Loucy (cell line): Measurements from ENCODE around the gene CBFB.

ENCODE experiments used
- EZH2phosphoT487 ChIP-seq: fragments of 200-600 bp; IDR thresholded peaks from 2 replicates; pipeline ENCODE4 v1.6.1; 2018; ENCODE audit warnings: antibody characterized with exemption, mild to moderate bottlenecking, moderate library complexity, borderline replicate concordance
- TF ChIP-seq, protein P1 (sequence below): fragments of 200-600 bp; sonication (generic); conservative IDR thresholded peaks from 2 replicates; pipeline ENCODE4 v1.5.1; 2014; ENCODE audit warnings: mild to moderate bottlenecking, antibody characterized with exemption, low read length

DNA sequence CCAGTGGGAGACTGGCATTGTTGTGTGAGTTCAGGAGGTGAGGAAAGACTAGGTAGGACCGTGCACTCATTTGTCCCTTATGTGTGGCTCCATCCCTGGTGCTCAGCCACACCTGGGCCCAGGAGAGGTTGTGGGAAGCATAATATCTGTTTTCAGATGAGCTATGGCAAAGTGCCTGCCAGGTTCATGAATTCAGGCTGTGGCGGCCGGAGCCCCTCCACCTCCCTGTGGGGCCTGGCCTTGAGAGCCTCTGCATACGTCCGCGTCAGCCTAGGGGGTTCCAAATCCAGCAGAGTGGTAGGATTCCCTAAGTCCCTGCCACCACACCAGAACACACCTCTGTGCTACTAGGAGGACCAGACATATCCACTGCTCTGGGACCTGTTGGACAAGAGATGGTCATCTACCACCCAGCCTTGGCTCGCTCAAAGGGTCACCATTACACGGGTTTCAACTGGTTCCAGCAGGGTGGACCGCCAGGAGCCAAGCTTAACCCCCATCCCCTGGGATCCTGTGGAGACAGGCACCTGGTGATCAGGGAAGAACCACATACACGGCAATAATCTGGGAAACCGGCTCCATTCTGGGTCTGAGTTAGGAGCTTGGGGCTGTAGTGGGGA, 119.8 kb downstream of the CBFB start:
- TF ChIP-seq, protein P1, sequence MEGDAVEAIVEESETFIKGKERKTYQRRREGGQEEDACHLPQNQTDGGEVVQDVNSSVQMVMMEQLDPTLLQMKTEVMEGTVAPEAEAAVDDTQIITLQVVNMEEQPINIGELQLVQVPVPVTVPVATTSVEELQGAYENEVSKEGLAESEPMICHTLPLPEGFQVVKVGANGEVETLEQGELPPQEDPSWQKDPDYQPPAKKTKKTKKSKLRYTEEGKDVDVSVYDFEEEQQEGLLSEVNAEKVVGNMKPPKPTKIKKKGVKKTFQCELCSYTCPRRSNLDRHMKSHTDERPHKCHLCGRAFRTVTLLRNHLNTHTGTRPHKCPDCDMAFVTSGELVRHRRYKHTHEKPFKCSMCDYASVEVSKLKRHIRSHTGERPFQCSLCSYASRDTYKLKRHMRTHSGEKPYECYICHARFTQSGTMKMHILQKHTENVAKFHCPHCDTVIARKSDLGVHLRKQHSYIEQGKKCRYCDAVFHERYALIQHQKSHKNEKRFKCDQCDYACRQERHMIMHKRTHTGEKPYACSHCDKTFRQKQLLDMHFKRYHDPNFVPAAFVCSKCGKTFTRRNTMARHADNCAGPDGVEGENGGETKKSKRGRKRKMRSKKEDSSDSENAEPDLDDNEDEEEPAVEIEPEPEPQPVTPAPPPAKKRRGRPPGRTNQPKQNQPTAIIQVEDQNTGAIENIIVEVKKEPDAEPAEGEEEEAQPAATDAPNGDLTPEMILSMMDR: no peak
- no peak for TF ChIP-seq EZH2phosphoT487
